Tibial nerve (tissue), 4 donors: ENCODE results near the gene MAPK9.

Experiments used
- EP300 ChIP-seq, 2 donors: sonication (generic); formaldehyde crosslinking; IDR thresholded peaks; one replicate each; pipeline ENCODE4 v1.6.1; 2017; ENCODE audit warnings: antibody characterized with exemption in 2 of 2, mild to moderate bottlenecking in 1 of 2
- POLR2A ChIP-seq, 2 donors: fragments of 450-650 bp; IDR thresholded peaks; one replicate each; pipeline ENCODE4 v1.6.1; 2017; ENCODE audit warnings: antibody characterized with exemption in 2 of 2, mild to moderate bottlenecking in 2 of 2, moderate library complexity in 2 of 2
- TF ChIP-seq, protein P1 (sequence below), 5 experiments: fragments of 200-600 bp in 3 of 5; fragments of 450-650 bp in 2 of 5; sonication (generic) in 3 of 5; IDR thresholded peaks; one replicate each; pipeline ENCODE4 v1.5.1; 2016 to 2019; ENCODE audit warnings: antibody characterized with exemption in 5 of 5, mild to moderate bottlenecking in 3 of 5, moderate library complexity in 2 of 5

DNA sequence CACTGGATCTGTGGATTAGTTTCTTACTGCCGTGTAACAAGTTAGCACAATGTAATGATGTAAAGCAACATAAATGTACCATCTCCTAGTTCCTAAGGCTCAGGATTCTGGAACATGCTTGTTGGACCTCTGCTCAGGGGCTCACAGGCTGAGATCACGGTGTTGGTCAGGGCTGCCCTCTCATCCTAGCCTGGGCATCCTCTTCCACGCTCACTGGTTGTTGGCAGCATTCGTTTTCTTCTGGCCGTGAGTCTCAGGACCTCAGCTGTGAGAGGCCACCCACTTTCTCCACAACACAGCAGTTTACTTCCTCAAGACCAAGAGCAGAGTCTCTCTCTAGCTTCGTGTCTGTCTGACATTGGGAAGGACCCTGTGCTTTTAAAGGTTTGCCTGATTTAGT lies 100.2 kb downstream of the MAPK9 start:
- TF ChIP-seq, protein P1, sequence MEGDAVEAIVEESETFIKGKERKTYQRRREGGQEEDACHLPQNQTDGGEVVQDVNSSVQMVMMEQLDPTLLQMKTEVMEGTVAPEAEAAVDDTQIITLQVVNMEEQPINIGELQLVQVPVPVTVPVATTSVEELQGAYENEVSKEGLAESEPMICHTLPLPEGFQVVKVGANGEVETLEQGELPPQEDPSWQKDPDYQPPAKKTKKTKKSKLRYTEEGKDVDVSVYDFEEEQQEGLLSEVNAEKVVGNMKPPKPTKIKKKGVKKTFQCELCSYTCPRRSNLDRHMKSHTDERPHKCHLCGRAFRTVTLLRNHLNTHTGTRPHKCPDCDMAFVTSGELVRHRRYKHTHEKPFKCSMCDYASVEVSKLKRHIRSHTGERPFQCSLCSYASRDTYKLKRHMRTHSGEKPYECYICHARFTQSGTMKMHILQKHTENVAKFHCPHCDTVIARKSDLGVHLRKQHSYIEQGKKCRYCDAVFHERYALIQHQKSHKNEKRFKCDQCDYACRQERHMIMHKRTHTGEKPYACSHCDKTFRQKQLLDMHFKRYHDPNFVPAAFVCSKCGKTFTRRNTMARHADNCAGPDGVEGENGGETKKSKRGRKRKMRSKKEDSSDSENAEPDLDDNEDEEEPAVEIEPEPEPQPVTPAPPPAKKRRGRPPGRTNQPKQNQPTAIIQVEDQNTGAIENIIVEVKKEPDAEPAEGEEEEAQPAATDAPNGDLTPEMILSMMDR (IDR thresholded peaks at IDR 0.05): no peak
- no peak for TF ChIP-seq POLR2A (IDR thresholded peaks at IDR 0.05)
- no peak for TF ChIP-seq EP300 (IDR thresholded peaks at IDR 0.05)
